Measurements from ENCODE around the gene LRRC70. TPM values are rescaled to one million over a fixed set of nuclear protein-coding genes. Genes with fewer than 3 reads are reported as not detected.

The LRRC70 gene
- total and polyA plus RNA-seq, 10 donors = 3.9 to 15.4 (median 10.1) TPM

DNA sequence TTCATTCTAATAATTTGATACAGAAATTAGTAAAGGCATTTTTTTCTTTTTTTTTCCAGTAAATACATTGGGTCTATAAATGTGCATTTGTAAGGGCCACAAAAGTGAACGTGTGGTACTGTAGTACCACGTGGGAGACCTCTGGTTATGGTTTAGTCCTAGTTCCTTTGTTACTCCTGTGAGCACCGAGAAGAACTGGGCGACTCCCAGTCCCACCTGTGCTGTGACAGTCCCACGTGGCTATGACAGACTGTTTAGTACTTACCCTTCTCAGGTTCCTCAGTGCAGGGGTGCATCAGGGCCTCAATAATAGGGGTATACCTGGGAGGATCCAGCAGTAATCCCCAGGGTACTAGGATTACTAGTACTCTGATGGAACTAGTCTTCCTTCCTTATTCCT is 49.3 kb downstream of the LRRC70 start:
- Histone ChIP-seq H3K4me3 (no peak overlapping the region), H3K4me1 (no peaks in the 10 kb centered on the region), H3K9me3 (no peaks in the 10 kb centered on the region), H3K36me3 (peaks cover 0 to 58% (median 20%) of the 10 kb centered on the region in 6 donors), H3K27me3 (replicated peaks in 1 of 7) (no peaks in the 10 kb centered on the region), H3K27ac (no peak overlapping the region)
- intact Hi-C loops (cut with DNase I; ENCODE audit: low total_unique reads) = no loop called here
- no peak for DNase-seq
- 80 to 95% (median 94%) methylated on average over 5 of the region's 5 CpGs for WGBS, 5 donors
- TF ChIP-seq CTCF (IDR thresholded peaks at IDR 0.05 in 8 of 11, conservative IDR thresholded peaks at IDR 0.05 in 3 of 11) = no peak
- TF ChIP-seq POLR2A (IDR thresholded peaks at IDR 0.05) = no peak

Other genes starting within 250 kb of the LRRC70 start
- gene DIMT1, start 174.9 kb upstream of the LRRC70 start, total RNA-seq = 10 to 100 TPM; 24.0 to 30.0 (median 25.8) TPM
- 10 to 100 TPM; 11.0 to 16.7 (median 16.0) TPM for gene DIMT1, start 174.9 kb upstream of the LRRC70 start, polyA plus RNA-seq
- gene IPO11, start 166.1 kb upstream of the LRRC70 start, total RNA-seq = 10 to 100 TPM; 26.4 to 42.2 (median 37.2) TPM
- 10 to 100 TPM in 2 of 3 donors, 1 to 10 TPM in 1; 7.8 to 22.4 (median 11.8) TPM for gene IPO11, start 166.1 kb upstream of the LRRC70 start, polyA plus RNA-seq